H4 (cell line): Measurements from ENCODE around the gene CADM2. TPM values are rescaled to one million over a fixed set of nuclear protein-coding genes. Genes with fewer than 3 reads are reported as not detected.
"Not testable (repeated sequence)": the region's sequence is repeated elsewhere in the genome, so short reads cannot be mapped to it uniquely, and the experiment has no call there.

Experiments used
- DNase-seq: peaks from one replicate; pipeline ENCODE4 v3.0.0-alpha.2; 2015; ENCODE audit warnings: low spot score
- total RNA-seq: library from RNA; depleted of rRNA; stranded (reverse); fragments of >200 nt; shearing (Covaris generic); gene quantifications from 2 replicates; pipeline ENCODE4 v1.2.3, GENCODE V29; 2014

Gene CADM2
- total RNA-seq, 1 experiment from 2014 or later, result not detected

DNA sequence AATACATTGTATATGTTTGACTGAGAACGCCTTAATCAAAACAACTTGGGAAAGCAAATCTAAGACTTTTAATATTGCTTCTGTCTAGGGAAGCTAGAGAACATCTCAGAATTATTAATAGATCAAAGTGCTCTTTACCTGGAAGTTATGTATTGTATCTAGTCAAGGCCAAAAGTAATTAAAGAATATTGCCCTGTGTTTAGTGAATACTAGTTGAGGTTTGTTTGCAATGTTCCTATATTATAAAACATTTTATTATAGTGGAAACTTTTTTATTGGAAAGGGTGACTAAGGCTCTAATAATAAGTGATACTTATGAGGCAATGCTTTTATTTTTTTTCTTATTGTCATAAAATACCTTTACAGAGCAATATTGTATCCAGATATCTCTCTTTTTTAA is 118.2 kb downstream of the CADM2 start:
- no peak for DNase-seq

GRCh38 chr3:85081191-85081906 is 122.6 kb downstream of the CADM2 start:
- peak; percentile 23 for DNase-seq

- DNase-seq, result no peak
These were observed 131.7 kb downstream of the CADM2 start for GRCh38 chr3:85090495-85090894.

DNA sequence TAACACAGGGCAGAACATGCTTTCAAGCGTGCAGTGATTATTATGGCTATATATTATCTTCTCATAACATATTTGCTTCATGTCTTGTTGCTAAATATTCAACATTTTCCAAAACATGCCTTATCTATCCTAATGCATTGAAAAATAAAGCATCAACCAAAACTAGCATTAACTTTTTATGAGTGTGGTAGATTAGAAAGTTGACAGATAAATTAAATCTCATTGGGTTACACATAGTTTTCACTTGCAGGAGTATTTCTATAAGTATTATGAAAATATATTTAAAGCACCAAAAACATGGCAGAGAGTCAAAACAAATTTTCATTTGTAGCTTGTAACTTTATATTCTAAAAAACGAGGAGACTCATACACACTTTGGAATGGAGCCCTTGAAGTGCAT is 141.5 kb downstream of the CADM2 start:
- DNase-seq, result no peak

DNA sequence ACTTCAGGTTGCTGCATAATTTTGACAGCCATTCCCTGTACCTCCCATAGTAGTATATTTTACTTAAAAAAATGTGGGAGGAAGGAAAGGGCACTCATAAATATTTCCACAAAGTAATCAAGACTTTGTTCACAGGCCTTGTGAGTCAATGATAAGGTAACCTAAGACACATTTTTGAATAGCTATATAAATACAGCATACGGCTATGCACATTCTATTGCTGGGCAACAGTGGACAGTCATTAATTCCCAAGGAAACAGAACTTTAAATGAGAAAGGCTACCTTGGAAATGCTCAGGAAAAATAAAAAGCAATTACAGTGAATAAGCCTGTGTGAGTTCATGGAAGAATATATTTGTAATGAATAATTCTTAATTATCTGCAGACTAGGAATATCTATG is 144.0 kb downstream of the CADM2 start:
- DNase-seq, result no peak

DNA sequence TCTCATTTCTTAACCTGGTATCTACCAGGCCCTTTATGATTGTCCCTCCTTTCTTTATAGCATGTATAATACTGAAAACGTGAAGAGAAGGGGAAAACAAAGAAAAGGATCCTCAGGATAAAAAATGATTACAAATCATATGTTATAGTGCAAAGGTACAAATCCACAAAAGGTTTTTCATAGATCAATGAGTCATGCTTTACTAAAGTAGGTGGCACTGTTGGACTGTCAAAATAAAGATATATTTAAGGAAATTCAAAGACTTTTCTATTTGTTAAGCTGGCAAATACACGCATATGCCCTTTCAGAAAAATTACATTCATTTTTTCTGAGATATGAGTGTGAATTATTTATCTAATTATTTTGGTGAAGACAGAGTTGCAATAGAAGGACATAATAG is 151.6 kb downstream of the CADM2 start:
- DNase-seq, result no peak

- no peak for DNase-seq
These were observed 162.1 kb downstream of the CADM2 start for GRCh38 chr3:85120879-85121278.

GRCh38 chr3:85132864-85133263 is 174.1 kb downstream of the CADM2 start:
- not testable (repeated sequence) for DNase-seq

- not testable (repeated sequence) for DNase-seq
These were observed 175.1 kb downstream of the CADM2 start for GRCh38 chr3:85133691-85134420.

GRCh38 chr3:85142626-85143025 is 183.8 kb downstream of the CADM2 start:
- DNase-seq, result no peak

DNA sequence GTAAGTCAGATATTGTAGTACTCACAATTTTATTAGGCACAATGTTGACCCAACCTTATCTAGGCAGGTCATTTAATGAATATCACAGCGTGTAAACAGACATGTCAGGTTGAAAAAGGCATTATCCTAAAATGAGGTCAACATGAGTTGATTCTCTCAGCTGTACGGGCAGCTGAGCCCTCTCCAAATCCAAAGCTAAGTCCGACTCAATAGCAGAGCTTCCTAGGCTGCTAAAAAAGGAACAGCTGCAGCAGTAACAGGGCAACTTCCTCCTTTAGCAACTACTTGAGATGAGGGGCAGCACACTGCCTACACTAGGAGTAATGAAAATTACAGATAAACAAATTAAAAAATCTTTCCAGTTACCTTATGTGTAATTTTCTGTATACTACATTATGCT is 189.2 kb downstream of the CADM2 start:
- no peak for DNase-seq

DNA sequence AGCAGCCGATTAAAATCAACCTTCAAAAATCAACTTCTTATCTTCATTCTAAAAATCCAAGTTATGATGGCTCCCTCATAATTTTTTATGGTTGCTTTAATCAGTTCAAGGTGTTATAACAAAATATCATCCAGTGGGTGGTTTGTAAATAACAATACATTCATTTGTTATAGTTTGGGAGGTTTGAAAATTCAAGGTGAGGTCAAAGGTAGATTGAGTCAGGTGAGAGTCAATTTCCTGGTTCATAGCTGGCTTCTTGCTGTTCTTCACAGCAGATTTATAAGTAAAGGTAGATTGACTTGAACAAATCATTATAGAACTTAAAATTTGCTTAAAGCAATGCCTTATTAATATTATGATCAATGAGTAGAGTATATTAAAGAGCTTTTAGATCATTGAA is 192.8 kb downstream of the CADM2 start:
- DNase-seq, result no peak

DNA sequence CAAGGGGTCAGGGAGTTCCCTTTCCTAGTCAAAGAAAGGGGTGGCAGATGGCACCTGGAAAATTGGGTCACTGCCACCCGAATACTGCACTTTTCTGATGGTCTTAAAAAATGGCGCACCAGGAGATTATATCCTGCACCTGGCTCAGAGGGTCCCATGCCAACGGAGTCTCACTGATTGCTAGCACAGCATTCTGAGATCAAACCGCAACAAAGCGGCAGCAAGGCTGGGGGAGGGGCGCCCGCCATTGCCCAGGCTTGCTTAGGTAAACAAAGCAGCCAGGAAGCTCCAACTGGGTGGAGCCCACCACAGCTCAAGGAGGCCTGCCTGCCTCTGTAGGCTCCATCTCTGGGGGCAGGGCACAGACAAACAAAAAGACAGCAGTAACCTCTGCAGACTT is 194.5 kb downstream of the CADM2 start:
- DNase-seq, result not testable (repeated sequence)

DNA sequence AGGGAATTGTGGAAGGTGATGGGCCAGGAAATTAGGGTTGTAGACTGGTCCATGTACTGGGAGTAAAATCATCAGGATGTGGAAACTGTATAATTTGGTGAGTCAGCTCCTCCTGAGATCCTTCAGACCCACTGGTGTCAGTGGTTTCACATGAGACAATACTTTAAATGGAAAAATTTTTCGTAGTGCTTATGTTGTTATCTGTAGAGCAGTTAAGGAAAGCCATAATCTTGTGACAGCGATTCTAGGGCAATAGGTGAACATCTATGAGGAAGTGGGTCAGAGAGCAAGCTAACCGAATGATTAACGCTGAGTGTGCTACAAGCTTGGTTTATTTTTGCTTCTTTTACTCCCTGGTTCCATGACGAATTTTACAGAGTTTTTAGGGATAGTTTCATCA is 200.6 kb downstream of the CADM2 start:
- no peak for DNase-seq

GRCh38 chr3:85161544-85161943 is 202.8 kb downstream of the CADM2 start:
- DNase-seq, result no peak

- DNase-seq, result no peak
These were observed 204.1 kb downstream of the CADM2 start for GRCh38 chr3:85162905-85163304.

DNA sequence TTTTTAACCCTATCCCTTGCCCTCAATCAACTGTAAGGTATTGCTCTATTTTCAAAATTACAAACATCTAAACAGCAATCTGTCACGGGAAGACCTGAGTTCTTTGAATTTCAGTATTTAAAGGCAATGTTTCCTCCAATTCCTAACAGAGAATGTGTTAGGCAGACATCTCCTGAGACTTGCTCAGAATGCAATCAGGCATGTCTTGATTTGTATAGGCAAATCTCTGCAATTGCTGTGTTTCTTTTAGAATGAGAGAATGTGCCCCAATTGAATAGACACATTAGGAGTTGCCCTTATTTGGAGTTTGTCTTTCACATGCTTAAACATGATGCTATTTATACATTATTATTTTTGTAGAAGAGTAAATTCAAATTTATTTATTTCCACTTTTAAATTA is 205.6 kb downstream of the CADM2 start:
- no peak for DNase-seq

GRCh38 chr3:85167576-85167975 is 208.8 kb downstream of the CADM2 start:
- no peak for DNase-seq

DNA sequence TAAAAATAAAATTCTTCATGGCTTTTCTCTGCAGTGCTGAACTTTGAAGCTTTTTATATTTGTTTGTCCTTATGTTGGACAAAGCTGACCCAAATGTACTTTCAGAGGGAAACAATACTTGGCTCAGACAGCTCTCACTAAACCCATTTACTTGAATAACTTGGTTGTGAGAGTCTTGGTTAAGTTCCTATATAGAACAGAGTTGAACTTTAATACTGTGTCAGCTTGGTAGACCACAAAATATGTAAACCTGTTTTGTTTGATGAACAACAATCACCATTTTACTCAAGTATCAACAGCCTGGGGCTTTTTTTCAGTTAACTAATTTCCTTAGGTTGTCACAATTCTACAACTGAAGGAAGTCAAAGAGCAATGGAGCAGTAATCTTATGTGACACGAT is 211.9 kb downstream of the CADM2 start:
- DNase-seq, result no peak

GRCh38 chr3:85171976-85172375 is 213.2 kb downstream of the CADM2 start:
- no peak for DNase-seq

DNA sequence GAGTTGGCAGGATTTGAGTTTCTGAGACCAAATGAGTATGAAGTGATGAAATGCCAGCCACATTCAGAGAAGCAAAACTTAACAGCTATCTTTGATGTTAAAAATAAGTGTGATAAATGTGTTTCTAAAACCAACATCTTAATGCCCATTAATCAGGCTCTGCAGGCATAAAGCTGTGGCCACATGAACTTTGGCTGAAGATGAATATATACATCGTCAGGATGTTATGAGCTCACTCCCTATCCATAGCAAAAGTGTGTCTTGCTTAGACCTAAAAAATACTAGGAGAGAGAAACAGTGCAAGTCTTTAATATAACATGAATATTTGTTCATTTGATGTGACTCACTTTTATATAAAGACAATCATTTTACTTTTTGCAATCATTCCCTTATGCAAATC is 218.0 kb downstream of the CADM2 start:
- no peak for DNase-seq

GRCh38 chr3:85182975-85183752 is 224.4 kb downstream of the CADM2 start:
- no peak for DNase-seq

GRCh38 chr3:85185495-85185894 is 226.7 kb downstream of the CADM2 start:
- no peak for DNase-seq
